Suprapubic skin (tissue), 4 donors: Measurements from ENCODE around the gene RABGAP1. TPM values are rescaled to one million over a fixed set of nuclear protein-coding genes. Genes with fewer than 3 reads are reported as not detected.

Experiments
- DNase-seq, 2 donors: peaks; one replicate each; pipeline ENCODE4 v3.0.0-alpha.2; 2019; ENCODE audit warnings: low spot score in 2 of 2
- H3K27ac ChIP-seq: fragments of 200-600 bp; sonication (generic); one replicate; pipeline ENCODE4 v1.5.1; 2019
- H3K27me3 ChIP-seq: fragments of 200-600 bp; sonication (generic); one replicate; pipeline ENCODE4 v1.5.1; 2019
- H3K36me3 ChIP-seq: fragments of 200-600 bp; sonication (generic); one replicate; pipeline ENCODE4 v1.5.1; 2019
- H3K4me1 ChIP-seq: fragments of 200-600 bp; sonication (generic); one replicate; pipeline ENCODE4 v1.5.1; 2019
- H3K4me3 ChIP-seq: fragments of 200-600 bp; sonication (generic); one replicate; pipeline ENCODE4 v1.5.1; 2019; ENCODE audit warnings: mild to moderate bottlenecking
- H3K9me3 ChIP-seq: fragments of 200-600 bp; sonication (generic); one replicate; pipeline ENCODE4 v1.5.1; 2019
- CTCF ChIP-seq, 2 donors: fragments of 200-600 bp in 1 of 2; fragments of 450-650 bp in 1 of 2; sonication (generic) in 1 of 2; IDR thresholded peaks; one replicate each; pipeline ENCODE4 v1.5.1; 2016 to 2019; ENCODE audit warnings: antibody characterized with exemption in 2 of 2, mild to moderate bottlenecking in 1 of 2, moderate library complexity in 1 of 2
- EP300 ChIP-seq: sonication (generic); formaldehyde crosslinking; IDR thresholded peaks from one replicate; pipeline ENCODE4 v1.6.1; 2017; ENCODE audit warnings: antibody characterized with exemption
- POLR2A ChIP-seq, 2 donors: fragments of 450-650 bp; IDR thresholded peaks; one replicate each; pipeline ENCODE4 v1.6.1; 2017; ENCODE audit warnings: antibody characterized with exemption in 2 of 2, mild to moderate bottlenecking in 2 of 2, moderate library complexity in 2 of 2
- POLR2AphosphoS5 ChIP-seq, 3 donors: sonication (generic); formaldehyde crosslinking; IDR thresholded peaks; one replicate each; pipeline ENCODE4 v1.6.1; 2017; ENCODE audit warnings: antibody characterized with exemption in 3 of 3
- WGBS: methylation state at CpG from one replicate; pipeline ENCODE4 v1.1.5; 2018; 5-methylcytosine and 5-hydroxymethylcytosine counted together
- total RNA-seq, 4 donors: library from RNA; depleted of rRNA; stranded (reverse); fragments of >200 nt; gene quantifications; one replicate each; pipeline ENCODE4 v1.1.0, GENCODE V29; 2016

RABGAP1 gene
- total RNA-seq, 4 donors from 2014 or later, result 31.4 to 115 (median 64.4) TPM

- H3K27me3 ChIP-seq, result no peaks in the 10 kb centered on the region
- H3K9me3 ChIP-seq, result no peaks in the 10 kb centered on the region
- H3K4me3 ChIP-seq, result no peak overlapping the region
- WGBS, result 76% methylated on average over 34 of the region's 43 CpGs
- H3K4me1 ChIP-seq, result peaks cover 3% of the 10 kb centered on the region
- peak in 1 of 2 donors; percentile 80 for DNase-seq
- TF ChIP-seq POLR2AphosphoS5 (IDR thresholded peaks at IDR 0.05) (no peak), EP300 (no peak), CTCF (IDR thresholded peaks at IDR 0.05) (no peak), POLR2A (IDR thresholded peaks at IDR 0.05) (no peak)
- peaks cover 28% of the 10 kb centered on the region for H3K36me3 ChIP-seq
- H3K27ac ChIP-seq, result no peak overlapping the region
These were observed 171.5 kb downstream of the RABGAP1 start for GRCh38 chr9:123112015-123112975.

GRCh38 chr9:123113185-123113584, 172.4 kb downstream of the RABGAP1 start:
- H3K27ac ChIP-seq, result no peak overlapping the region
- 80% methylated on average over 7 of the region's 7 CpGs for WGBS
- H3K9me3 ChIP-seq, result no peaks in the 10 kb centered on the region
- no peak overlapping the region for H3K4me3 ChIP-seq
- no peak for TF ChIP-seq EP300
- no peak for TF ChIP-seq POLR2A (IDR thresholded peaks at IDR 0.05)
- TF ChIP-seq CTCF (IDR thresholded peaks at IDR 0.05), result no peak
- peaks cover 19% of the 10 kb centered on the region for H3K36me3 ChIP-seq
- peaks cover 3% of the 10 kb centered on the region for H3K4me1 ChIP-seq
- no peak for DNase-seq
- H3K27me3 ChIP-seq, result no peaks in the 10 kb centered on the region

GRCh38 chr9:123115146-123115913, 174.5 kb downstream of the RABGAP1 start:
- no peak for DNase-seq
- Histone ChIP-seq H3K27me3 (no peaks in the 10 kb centered on the region), H3K27ac (no peak overlapping the region), H3K36me3 (no peaks in the 10 kb centered on the region), H3K4me3 (no peak overlapping the region), H3K4me1 (peaks cover 3% of the 10 kb centered on the region), H3K9me3 (no peaks in the 10 kb centered on the region)
- TF ChIP-seq CTCF (IDR thresholded peaks at IDR 0.05), result no peak
- no peak for TF ChIP-seq POLR2A (IDR thresholded peaks at IDR 0.05)
- no peak for TF ChIP-seq POLR2AphosphoS5 (IDR thresholded peaks at IDR 0.05)
- no peak for TF ChIP-seq EP300
- 64% methylated on average over 16 of the region's 16 CpGs for WGBS

- no peak for DNase-seq
- Histone ChIP-seq H3K36me3 (no peaks in the 10 kb centered on the region), H3K27ac (no peak overlapping the region), H3K4me3 (no peak overlapping the region), H3K9me3 (no peaks in the 10 kb centered on the region), H3K27me3 (no peaks in the 10 kb centered on the region), H3K4me1 (peaks cover 3% of the 10 kb centered on the region)
- 58% methylated on average over 6 of the region's 6 CpGs for WGBS
- TF ChIP-seq POLR2AphosphoS5 (IDR thresholded peaks at IDR 0.05), result no peak
- TF ChIP-seq POLR2A (IDR thresholded peaks at IDR 0.05), result no peak
- TF ChIP-seq EP300, result no peak
- no peak for TF ChIP-seq CTCF (IDR thresholded peaks at IDR 0.05)
These were observed 175.2 kb downstream of the RABGAP1 start for GRCh38 chr9:123116036-123116435.

- WGBS, result 60% methylated on average over 7 of the region's 7 CpGs
- no peak overlapping the region for H3K27ac ChIP-seq
- H3K4me3 ChIP-seq, result no peak overlapping the region
- H3K4me1 ChIP-seq, result no peaks in the 10 kb centered on the region
- H3K36me3 ChIP-seq, result no peaks in the 10 kb centered on the region
- TF ChIP-seq CTCF (IDR thresholded peaks at IDR 0.05) (no peak), EP300 (no peak), POLR2AphosphoS5 (IDR thresholded peaks at IDR 0.05) (no peak), POLR2A (IDR thresholded peaks at IDR 0.05) (no peak)
- no peak for DNase-seq
- H3K27me3 ChIP-seq, result no peaks in the 10 kb centered on the region
- H3K9me3 ChIP-seq, result no peaks in the 10 kb centered on the region
These were observed 178.7 kb downstream of the RABGAP1 start for GRCh38 chr9:123119566-123119965.
